Rectal smooth muscle tissue (tissue), 1 donor: ENCODE data around the gene ZC3H7B.

ENCODE experiments used
- H3K27ac ChIP-seq: one replicate; pipeline ENCODE4 v1.7.0; 2013; ENCODE audit warnings: low read depth, low read length, inconsistent platforms
- H3K27me3 ChIP-seq: one replicate; pipeline ENCODE4 v1.7.0; 2013; ENCODE audit warnings: low read length; ENCODE audit not compliant: control insufficient read depth, insufficient read depth
- H3K36me3 ChIP-seq: one replicate; pipeline ENCODE4 v1.7.0; 2013; ENCODE audit warnings: low read length; ENCODE audit not compliant: control insufficient read depth, insufficient read depth
- H3K4me1 ChIP-seq: one replicate; pipeline ENCODE4 v1.7.0; 2013; ENCODE audit warnings: low read length; ENCODE audit not compliant: control insufficient read depth, insufficient read depth
- H3K4me3 ChIP-seq: one replicate; pipeline ENCODE4 v1.7.0; 2013; ENCODE audit warnings: low read length
- H3K9ac ChIP-seq: one replicate; pipeline ENCODE4 v1.7.0; 2013; ENCODE audit warnings: low read length

Gene ZC3H7B

GRCh38 chr22:41341012-41341411 lies 39.7 kb downstream of the ZC3H7B start:
- H3K36me3 ChIP-seq = peaks cover 37% of the 10 kb centered on the region

DNA sequence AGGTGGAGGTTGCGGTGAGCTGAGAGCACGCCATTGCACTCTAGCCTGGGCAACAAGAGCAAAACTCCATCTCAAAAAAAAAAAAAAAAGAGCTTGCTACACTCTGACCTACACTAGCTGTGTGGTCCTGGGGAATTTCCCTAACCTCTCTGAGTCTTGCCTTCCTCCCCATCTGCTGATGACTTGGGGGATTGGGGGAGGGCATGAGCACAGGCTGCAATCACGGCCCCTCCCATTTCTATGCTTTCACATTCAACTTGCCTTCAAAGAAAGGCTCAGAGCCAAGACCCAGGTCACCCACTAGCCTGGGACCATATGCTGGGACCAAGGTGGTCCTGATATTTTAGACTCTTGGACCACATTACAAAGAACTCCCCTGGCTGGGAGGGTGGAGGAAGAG lies 40.7 kb downstream of the ZC3H7B start:
- H3K27me3 ChIP-seq = no peaks in the 10 kb centered on the region
- H3K36me3 ChIP-seq = peaks cover 40% of the 10 kb centered on the region
- H3K4me1 ChIP-seq = no peaks in the 10 kb centered on the region
- no peak overlapping the region for H3K9ac ChIP-seq
- no peak overlapping the region for H3K4me3 ChIP-seq
- H3K27ac ChIP-seq = no peak overlapping the region

More at GRCh38 chr22:41341012-41341411, 39.7 kb downstream of the ZC3H7B start:
- Histone ChIP-seq H3K4me3 (no peak overlapping the region), H3K4me1 (no peaks in the 10 kb centered on the region), H3K27me3 (no peaks in the 10 kb centered on the region), H3K27ac (no peak overlapping the region), H3K9ac (no peak overlapping the region)

GRCh38 chr22:41343300-41343699 lies 42.0 kb downstream of the ZC3H7B start:
- Histone ChIP-seq H3K27ac (no peak overlapping the region), H3K27me3 (no peaks in the 10 kb centered on the region), H3K4me1 (no peaks in the 10 kb centered on the region), H3K9ac (no peak overlapping the region), H3K4me3 (no peak overlapping the region), H3K36me3 (peaks cover 44% of the 10 kb centered on the region)

- Histone ChIP-seq H3K27me3 (no peaks in the 10 kb centered on the region), H3K9ac (no peak overlapping the region), H3K27ac (no peak overlapping the region), H3K36me3 (peaks cover 47% of the 10 kb centered on the region), H3K4me1 (no peaks in the 10 kb centered on the region), H3K4me3 (no peak overlapping the region)
Measured at GRCh38 chr22:41343717-41344116, 42.4 kb downstream of the ZC3H7B start.

- no peak overlapping the region for H3K9ac ChIP-seq
- no peaks in the 10 kb centered on the region for H3K4me1 ChIP-seq
- no peaks in the 10 kb centered on the region for H3K27me3 ChIP-seq
- H3K27ac ChIP-seq = no peak overlapping the region
- H3K4me3 ChIP-seq = no peak overlapping the region
- peaks cover 46% of the 10 kb centered on the region for H3K36me3 ChIP-seq
Measured at GRCh38 chr22:41344189-41344788, 43.0 kb downstream of the ZC3H7B start.

DNA sequence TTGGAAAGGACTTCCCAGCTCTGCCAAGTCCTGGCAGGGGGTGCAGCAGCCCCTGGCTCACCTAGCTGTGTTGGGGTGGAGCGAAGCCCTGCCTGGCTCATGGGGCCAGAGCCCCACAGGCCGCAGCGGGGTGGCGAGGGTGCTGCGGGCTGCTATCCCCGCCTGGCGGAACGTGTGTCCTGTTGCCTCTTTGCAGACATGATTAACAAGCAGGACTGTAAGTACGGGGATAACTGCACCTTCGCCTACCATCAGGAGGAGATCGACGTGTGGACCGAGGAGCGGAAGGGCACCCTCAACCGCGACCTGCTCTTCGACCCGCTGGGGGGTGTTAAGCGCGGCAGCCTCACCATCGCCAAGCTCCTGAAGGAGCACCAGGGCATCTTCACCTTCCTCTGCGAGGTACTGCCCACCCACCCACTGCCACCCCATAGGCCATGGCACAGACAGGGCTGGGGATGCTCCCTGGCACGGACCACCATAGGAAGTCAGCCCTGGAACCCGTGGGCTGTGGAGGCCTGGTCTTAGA lies 44.5 kb downstream of the ZC3H7B start:
- no peaks in the 10 kb centered on the region for H3K4me1 ChIP-seq
- no peak overlapping the region for H3K9ac ChIP-seq
- H3K27ac ChIP-seq = no peak overlapping the region
- peaks cover 42% of the 10 kb centered on the region for H3K36me3 ChIP-seq
- H3K4me3 ChIP-seq = no peak overlapping the region
- no peaks in the 10 kb centered on the region for H3K27me3 ChIP-seq

DNA sequence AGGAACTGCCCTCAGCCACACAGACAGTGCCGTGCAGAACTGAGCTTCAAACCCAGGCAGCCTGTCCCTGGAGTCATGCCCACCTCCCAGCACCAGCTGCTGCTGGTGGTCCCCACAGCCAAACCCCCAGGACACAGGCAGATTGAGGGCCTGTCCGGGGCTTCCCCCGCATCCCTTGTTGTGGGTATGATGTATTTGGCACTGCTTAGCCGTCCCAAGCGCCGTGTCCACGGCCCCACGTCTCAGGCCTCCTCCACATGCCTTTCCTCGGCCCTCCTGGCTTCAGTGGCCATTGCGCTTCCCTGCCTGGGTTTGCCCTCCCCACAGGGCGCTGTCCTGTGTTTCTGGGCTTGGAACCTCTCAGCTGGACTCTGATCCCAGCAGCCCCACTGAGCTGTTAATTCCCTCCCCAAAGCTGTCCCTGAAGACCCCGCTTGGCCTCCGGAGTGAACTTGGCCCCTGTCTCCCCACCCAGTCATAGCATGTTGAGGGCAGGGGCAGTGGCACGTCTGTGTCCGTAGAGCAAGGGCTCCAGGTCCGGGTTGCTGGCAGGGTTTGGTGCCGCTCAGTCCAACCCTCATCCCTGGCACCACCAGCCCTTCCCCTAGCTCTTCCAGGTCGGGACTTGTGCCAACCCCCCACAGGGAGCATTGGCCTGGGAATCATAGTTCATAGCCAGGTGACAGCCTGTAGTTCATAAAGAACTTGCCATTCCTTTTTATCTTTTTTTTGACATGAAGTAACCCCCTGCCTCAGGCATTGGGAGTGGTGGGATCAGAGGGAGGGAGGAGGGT lies 45.9 kb downstream of the ZC3H7B start:
- no peak overlapping the region for H3K4me3 ChIP-seq
- H3K36me3 ChIP-seq = peaks cover 40% of the 10 kb centered on the region
- H3K9ac ChIP-seq = no peak overlapping the region
- no peaks in the 10 kb centered on the region for H3K27me3 ChIP-seq
- no peaks in the 10 kb centered on the region for H3K4me1 ChIP-seq
- H3K27ac ChIP-seq = no peak overlapping the region

GRCh38 chr22:41348964-41349484 lies 47.7 kb downstream of the ZC3H7B start:
- Histone ChIP-seq H3K9ac (no peak overlapping the region), H3K4me3 (no peak overlapping the region), H3K36me3 (peaks cover 42% of the 10 kb centered on the region), H3K4me1 (no peaks in the 10 kb centered on the region), H3K27ac (no peak overlapping the region), H3K27me3 (no peaks in the 10 kb centered on the region)

- no peaks in the 10 kb centered on the region for H3K27me3 ChIP-seq
- H3K36me3 ChIP-seq = peaks cover 36% of the 10 kb centered on the region
- H3K4me3 ChIP-seq = no peak overlapping the region
- H3K9ac ChIP-seq = no peak overlapping the region
- H3K27ac ChIP-seq = no peak overlapping the region
- H3K4me1 ChIP-seq = no peaks in the 10 kb centered on the region
Measured at GRCh38 chr22:41350087-41350486, 48.8 kb downstream of the ZC3H7B start.

DNA sequence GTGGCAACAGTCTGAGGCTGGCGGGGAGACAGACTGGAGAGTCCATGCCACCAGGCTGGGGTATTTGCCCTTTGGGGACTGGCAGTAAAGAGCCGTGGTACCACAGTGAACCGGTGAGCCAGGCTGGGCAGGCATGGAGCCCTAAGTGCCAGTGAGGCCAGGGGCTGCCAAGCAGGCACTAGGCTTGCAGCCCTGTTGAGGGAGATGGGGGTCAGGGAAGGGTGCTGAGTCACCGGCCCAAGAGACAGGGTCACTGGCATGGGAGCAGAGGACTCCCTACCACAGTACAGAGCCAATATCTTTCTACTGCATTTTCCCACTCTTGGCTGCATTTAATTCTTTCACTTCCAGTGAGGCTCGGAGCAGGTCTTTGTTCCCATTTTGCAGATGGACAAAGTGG lies 49.7 kb downstream of the ZC3H7B start:
- H3K36me3 ChIP-seq = peaks cover 36% of the 10 kb centered on the region

DNA sequence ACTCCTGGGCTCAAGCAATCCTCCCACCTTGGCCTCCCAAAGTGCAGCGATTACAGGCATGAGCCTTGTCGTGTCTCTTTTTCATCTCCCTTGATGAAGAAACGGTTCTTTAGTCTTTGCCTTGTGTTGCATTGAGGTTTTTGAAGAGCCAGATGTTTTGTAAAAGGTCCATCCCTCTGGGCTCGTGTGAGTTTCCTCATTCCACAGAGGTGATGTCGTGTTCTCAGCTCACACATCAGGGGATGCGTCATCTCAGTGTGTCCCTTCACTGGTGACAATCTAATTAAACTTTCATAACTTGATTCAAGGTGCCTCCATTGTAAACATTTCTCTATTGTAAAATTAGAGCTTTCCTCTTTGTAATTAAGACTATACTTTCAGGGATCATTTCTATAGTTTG lies 50.7 kb downstream of the ZC3H7B start:
- Histone ChIP-seq H3K27me3 (no peaks in the 10 kb centered on the region), H3K4me3 (no peak overlapping the region), H3K36me3 (peaks cover 41% of the 10 kb centered on the region), H3K4me1 (no peaks in the 10 kb centered on the region), H3K27ac (no peak overlapping the region), H3K9ac (no peak overlapping the region)

More for the DNA sequence above, 49.7 kb downstream of the ZC3H7B start:
- Histone ChIP-seq H3K4me3 (no peak overlapping the region), H3K27ac (no peak overlapping the region), H3K9ac (no peak overlapping the region), H3K27me3 (no peaks in the 10 kb centered on the region), H3K4me1 (no peaks in the 10 kb centered on the region)

- H3K9ac ChIP-seq = no peak overlapping the region
Measured at GRCh38 chr22:41353862-41354575, 52.7 kb downstream of the ZC3H7B start.

More at GRCh38 chr22:41353862-41354575, 52.7 kb downstream of the ZC3H7B start:
- Histone ChIP-seq H3K27me3 (no peaks in the 10 kb centered on the region), H3K27ac (no peak overlapping the region), H3K36me3 (peaks cover 38% of the 10 kb centered on the region), H3K4me3 (no peak overlapping the region), H3K4me1 (no peaks in the 10 kb centered on the region)
